ENCODE measurements around the gene WDR11.
A peak's percentile ranks its signal among the peaks of the same experiment; 100 is the strongest.
"Not testable (repeated sequence)": the region's sequence is repeated elsewhere in the genome, so short reads cannot be mapped to it uniquely, and the experiment has no call there.

Gene WDR11

DNA sequence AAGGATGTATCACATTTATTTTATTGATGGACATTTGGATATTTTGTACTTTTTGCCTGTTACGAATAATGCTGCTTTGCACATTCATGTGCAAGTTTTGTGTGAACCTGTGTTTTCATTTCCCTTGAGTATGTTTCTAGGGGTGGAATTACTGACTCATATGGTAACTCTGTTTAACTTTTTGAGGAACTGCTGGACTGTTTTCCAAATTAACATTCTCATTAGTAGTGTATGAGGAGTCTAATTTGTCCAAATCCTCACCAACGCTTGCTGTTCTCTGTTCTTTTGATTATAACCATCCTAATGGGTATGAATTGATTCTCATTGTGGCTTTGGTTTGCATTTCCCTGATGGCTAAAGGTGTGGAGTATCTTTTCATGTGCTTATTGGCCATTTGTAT, 3.2 kb downstream of the WDR11 start:
- no peak for DNase-seq

- no peak for DNase-seq
Measured at GRCh38 chr10:120861178-120861855, 10.2 kb downstream of the WDR11 start.

DNA sequence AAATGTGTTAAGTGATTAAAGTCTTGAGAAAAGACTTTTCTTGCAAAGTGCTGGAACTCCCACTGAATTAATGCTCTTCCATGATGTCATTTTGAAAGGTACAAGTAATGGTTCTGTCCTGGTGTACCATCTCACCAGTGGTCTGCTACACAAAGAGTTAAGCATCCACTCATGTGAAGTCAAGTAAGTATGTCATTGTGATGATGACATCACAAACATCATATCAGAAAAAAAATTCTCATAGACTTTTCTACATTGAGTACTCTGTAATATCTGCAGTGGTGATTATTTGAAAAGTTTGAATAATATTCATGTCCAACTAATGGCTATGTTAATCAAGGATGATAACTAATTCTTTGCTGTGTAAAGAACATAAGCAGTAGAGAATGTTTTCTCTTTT, 22.6 kb downstream of the WDR11 start:
- DNase-seq, result no peak

DNA sequence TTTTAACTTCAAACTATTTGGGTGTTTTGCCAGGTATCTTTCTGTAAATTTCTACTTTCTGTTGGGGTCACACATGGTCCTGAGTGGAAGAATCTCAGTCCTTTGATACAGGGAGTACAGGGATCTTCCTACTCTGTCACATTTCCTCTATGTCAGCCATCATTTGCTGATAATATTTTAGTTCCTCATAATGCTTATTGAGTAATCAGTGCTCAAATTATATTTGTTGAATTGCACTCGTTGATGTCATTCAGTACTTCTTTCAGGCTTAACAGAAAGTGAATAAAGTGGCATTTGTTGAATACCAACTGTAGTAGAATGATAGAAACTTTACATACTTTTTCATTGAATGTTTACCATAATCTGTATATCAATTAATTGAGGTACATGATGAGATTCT, 31.9 kb downstream of the WDR11 start:
- no peak for DNase-seq

GRCh38 chr10:120887482-120887881, 36.3 kb downstream of the WDR11 start:
- DNase-seq, result no peak

- no peak for DNase-seq
Measured at GRCh38 chr10:120891365-120891764, 40.2 kb downstream of the WDR11 start.

DNA sequence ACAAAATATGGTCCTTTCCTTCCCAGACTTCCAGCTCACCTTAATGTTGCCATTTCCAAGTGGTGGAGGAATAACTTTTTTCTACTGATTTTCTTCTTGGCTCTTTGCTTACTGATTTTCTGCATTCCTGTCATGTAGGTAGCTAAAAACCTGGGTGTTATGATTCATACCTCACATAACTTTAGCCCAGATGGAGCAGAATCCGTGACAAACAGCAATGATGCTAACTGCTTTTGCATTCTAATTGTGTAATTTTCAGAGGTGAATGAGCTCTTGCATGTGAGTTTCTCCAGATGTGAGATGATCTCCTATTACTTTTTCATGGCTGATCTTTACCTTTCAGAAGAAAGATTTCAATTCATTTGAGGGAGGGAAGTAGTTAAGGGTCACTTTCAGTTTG, 43.4 kb downstream of the WDR11 start:
- DNase-seq, result no peak

DNA sequence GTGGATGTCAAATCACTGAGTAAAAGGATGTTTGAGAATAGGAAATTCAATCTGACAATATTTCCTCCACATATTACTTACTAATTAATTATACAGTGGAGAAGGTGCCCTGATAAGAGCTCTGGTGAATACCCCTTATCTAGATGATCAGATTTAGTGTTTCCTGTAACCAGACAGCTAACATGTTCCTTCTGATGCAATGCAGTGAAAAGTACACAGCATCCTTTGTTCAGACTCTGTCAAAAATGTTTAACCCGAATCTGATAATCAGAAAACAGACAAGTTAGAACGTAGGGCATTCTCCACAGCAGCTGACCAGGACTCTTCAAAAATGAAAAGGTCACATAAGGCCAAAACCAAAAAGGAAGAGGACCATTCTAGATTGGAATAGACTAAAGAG, 46.2 kb downstream of the WDR11 start:
- DNase-seq, result no peak

DNA sequence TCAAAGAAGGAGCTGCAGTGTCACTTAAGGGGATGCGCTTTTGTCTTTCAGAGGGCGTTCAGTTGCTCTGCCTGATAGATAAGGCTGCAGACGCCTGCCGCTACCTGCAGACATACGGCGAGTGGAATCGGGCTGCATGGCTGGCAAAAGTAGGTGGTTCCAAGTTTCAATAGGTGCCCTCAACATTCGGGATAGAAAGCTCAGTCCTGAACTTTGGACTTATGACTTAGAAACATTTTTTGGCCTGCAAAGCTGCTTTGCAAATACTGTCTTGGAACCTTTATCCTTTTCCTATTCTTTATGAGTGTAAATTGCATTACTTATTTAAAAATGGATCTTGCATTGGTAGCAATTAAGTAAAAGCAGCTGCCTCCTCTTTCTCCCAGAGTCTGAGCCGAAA, 54.1 kb downstream of the WDR11 start:
- DNase-seq, result no peak

DNA sequence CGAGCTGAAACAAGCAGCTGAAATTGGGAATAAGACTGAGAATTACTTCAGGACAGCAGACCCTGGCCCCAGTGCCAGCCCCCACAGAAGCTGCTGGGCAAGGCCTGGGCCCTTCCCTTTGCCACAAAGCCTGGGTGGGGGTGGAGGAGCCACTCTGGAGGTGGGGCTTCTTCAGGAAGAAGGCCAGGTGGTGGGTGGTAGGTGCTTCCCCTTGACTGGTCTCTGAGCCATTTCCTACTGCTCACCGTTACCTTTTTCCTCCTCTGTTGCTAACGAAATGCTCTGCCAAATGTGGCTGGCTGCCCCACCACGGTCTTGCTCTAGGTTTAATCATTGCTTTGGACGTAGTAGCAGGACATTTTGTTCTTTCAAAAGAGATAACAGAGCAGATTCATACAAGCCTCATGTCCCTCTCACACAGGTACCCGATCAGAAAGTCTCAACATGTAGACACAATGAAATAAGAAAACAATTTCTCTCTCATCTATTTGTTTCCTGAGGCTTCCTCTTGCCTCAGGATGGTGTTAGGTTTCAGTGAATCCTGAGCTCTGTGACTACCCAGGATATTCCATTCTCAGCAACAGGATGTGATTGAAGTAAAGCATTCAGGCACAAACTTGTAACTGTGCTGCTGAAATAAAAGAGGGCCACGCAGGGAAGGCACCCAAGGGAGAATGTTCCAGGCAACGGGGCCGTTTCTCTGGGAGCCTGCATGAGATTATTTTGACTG, 66.5 kb downstream of the WDR11 start:
- no peak for DNase-seq

- not testable (repeated sequence) for DNase-seq
Measured at GRCh38 chr10:120923886-120924285, 72.7 kb downstream of the WDR11 start.

GRCh38 chr10:120926611-120927010, 75.4 kb downstream of the WDR11 start:
- no peak for DNase-seq

DNA sequence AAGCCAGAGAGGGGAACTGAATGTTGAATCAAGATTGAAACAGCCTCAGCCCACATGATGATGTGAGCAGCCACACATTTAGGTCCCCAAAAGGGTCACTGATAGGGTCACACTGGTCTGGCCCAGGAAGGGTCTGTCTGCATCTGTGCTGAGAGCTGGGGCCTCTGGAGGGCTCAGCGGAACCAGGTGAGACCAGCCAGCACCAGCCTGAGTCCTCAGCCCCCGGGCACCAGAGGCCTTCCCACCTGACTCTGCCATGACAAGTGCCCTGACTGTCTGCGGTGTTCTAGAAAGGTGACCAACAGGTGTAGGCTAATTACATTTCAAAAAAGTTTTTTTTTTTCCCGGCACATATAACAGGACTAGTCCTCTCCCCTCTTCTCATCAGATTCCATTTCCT, 76.2 kb downstream of the WDR11 start:
- no peak for DNase-seq

DNA sequence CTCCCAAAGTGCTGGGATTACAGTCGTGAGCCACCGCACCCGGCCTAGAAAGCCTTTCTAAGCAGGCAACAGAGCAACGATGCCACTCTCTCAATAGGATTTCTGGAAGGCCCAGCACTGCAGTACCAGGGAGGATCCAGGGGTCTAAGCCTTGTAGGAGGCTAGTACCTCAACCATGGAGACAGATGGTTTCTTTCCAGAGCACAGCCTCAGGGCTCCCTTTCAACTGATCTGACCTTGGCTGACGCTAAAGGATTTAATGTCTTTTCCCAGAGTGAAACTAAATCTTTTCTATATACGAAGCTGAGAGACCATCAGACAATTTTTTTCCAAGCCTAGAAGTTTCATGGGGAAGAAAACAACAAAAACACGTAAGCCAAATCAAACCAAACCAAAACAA, 78.0 kb downstream of the WDR11 start:
- DNase-seq, result no peak

GRCh38 chr10:120931423-120931822, 80.3 kb downstream of the WDR11 start:
- no peak for DNase-seq

DNA sequence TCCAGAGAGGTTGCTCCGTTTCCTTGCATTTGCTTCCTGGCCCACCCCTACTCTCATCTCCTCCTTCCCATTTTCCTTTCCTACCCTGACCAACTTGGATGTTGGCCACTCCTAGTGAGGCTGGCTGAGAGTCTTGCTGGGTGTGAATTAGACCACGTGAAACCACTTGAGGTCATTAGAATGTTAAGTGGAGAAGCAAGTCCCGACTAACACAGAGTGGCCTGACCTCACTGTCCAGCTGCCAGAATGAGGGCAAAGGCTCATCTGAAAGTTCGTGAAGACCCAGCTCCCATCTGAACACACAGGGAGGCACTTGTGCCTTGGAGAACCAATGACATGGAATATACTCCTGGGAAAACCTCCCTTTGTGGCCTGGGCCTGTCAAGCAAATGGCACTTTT, 80.8 kb downstream of the WDR11 start:
- DNase-seq, result no peak

GRCh38 chr10:120938822-120939221, 87.7 kb downstream of the WDR11 start:
- DNase-seq, result no peak

GRCh38 chr10:120940299-120940900, 89.2 kb downstream of the WDR11 start:
- no peak for DNase-seq

- no peak for DNase-seq
Measured at GRCh38 chr10:120941501-120941900, 90.3 kb downstream of the WDR11 start.

GRCh38 chr10:120942806-120943413, 91.7 kb downstream of the WDR11 start:
- peak; percentile 18 to 91 (median 69) for DNase-seq

DNA sequence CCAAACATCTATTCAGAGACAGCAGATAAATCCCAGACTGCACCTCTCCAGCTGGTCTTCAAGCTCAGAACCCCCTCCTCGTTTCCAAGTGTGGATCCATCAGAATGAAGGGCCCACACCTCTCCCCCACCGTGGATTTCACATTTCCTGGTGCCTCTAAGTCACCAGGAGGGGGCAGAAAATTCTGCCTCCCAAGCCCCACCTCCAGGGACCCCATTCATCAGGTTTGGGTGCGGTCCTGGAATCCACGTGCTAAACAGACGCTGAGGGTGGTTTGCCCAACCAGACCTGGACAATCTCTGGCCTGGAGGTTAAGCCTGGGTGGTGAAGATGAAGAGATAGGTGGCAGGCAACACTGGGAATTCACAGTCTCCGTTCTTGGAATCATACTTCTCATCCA, 92.4 kb downstream of the WDR11 start:
- no peak for DNase-seq

GRCh38 chr10:120944586-120945125, 93.5 kb downstream of the WDR11 start:
- no peak for DNase-seq
